Measurements from ENCODE around the gene FMN1. TPM values are rescaled to one million over a fixed set of nuclear protein-coding genes. Genes with fewer than 3 reads are reported as not detected.

Gene FMN1
- total RNA-seq, 4 donors from 2014 or later, result 2.6 to 6.6 (median 4.2) TPM

GRCh38 chr15:33069161-33069560 is 125.4 kb downstream of the FMN1 start:
- H3K9me3 ChIP-seq, result no peaks in the 10 kb centered on the region
- ATAC-seq (no peak), DNase-seq (no peak)
- in situ Hi-C loops (cut with MboI; ENCODE audit: low sequenced_read_pairs in 4 of 4) (no loop called here), intact Hi-C loops (cut with DNase I; ENCODE audit: low total_unique reads) (no loop called here)
- H3K4me3 ChIP-seq, result no peak overlapping the region
- H3K27ac ChIP-seq, result peak overlapping the region in 2 of 4 donors; percentile 16 to 42
- peaks cover 8 to 11% of the 10 kb centered on the region in 2 donors for H3K4me1 ChIP-seq
- no peaks in the 10 kb centered on the region for H3K36me3 ChIP-seq
- H3K27me3 ChIP-seq, result peaks cover 0 to 4% (median 0%) of the 10 kb centered on the region in 3 donors
- TF ChIP-seq CTCF (IDR thresholded peaks at IDR 0.05 in 4 of 5, conservative IDR thresholded peaks at IDR 0.05 in 1 of 5) (no peak), POLR2A (IDR thresholded peaks at IDR 0.05) (no peak)

GRCh38 chr15:33068511-33068990 is 126.0 kb downstream of the FMN1 start:
- Histone ChIP-seq H3K27ac (peak overlapping the region; percentile 6 to 49 (median 34)), H3K9me3 (no peaks in the 10 kb centered on the region), H3K27me3 (peaks cover 0 to 4% (median 0%) of the 10 kb centered on the region in 3 donors), H3K36me3 (no peaks in the 10 kb centered on the region), H3K4me1 (peaks cover 8 to 11% of the 10 kb centered on the region in 2 donors), H3K4me3 (peak overlapping the region in 3 of 4 donors; percentile 33 to 42 (median 37))
- TF ChIP-seq POLR2A (IDR thresholded peaks at IDR 0.05) (no peak), CTCF (IDR thresholded peaks at IDR 0.05 in 4 of 5, conservative IDR thresholded peaks at IDR 0.05 in 1 of 5) (no peak)
- in situ Hi-C loops (cut with MboI; ENCODE audit: low sequenced_read_pairs in 4 of 4), result no loop called here
- peak; percentile 61 to 63 for DNase-seq
- peak; percentile 87 to 94 for ATAC-seq
- intact Hi-C loops (cut with DNase I; ENCODE audit: low total_unique reads), result loop anchor here (1.0 kb wide), 1 partner anchor 46 kb away; no protein-coding TSS in a partner anchor

- intact Hi-C loops (cut with DNase I; ENCODE audit: low total_unique reads) (loop anchor here (1.0 kb wide), 1 partner anchor 46 kb away; no protein-coding TSS in a partner anchor), in situ Hi-C loops (cut with MboI; ENCODE audit: low sequenced_read_pairs in 4 of 4) (no loop called here)
These were observed 126.5 kb downstream of the FMN1 start for GRCh38 chr15:33068007-33068481.

GRCh38 chr15:33067456-33067855 is 127.1 kb downstream of the FMN1 start:
- intact Hi-C loops (cut with DNase I; ENCODE audit: low total_unique reads), result no loop called here

More at GRCh38 chr15:33068007-33068481, 126.5 kb downstream of the FMN1 start:
- no peak for TF ChIP-seq POLR2A (IDR thresholded peaks at IDR 0.05)
- TF ChIP-seq CTCF (IDR thresholded peaks at IDR 0.05 in 4 of 5, conservative IDR thresholded peaks at IDR 0.05 in 1 of 5), result no peak
- ATAC-seq (peak; percentile 48 to 73), DNase-seq (peak; percentile 45 to 51)
- Histone ChIP-seq H3K36me3 (no peaks in the 10 kb centered on the region), H3K27me3 (peaks cover 0 to 4% (median 0%) of the 10 kb centered on the region in 3 donors), H3K4me3 (peak overlapping the region; percentile 32 to 42 (median 35)), H3K9me3 (no peaks in the 10 kb centered on the region), H3K27ac (peak overlapping the region; percentile 6 to 49 (median 34)), H3K4me1 (peaks cover 8 to 11% of the 10 kb centered on the region in 2 donors)

More at GRCh38 chr15:33067456-33067855, 127.1 kb downstream of the FMN1 start:
- no peaks in the 10 kb centered on the region for H3K9me3 ChIP-seq
- DNase-seq, result no peak
- TF ChIP-seq POLR2A (IDR thresholded peaks at IDR 0.05) (no peak), CTCF (IDR thresholded peaks at IDR 0.05 in 4 of 5, conservative IDR thresholded peaks at IDR 0.05 in 1 of 5) (no peak)
- H3K36me3 ChIP-seq, result no peaks in the 10 kb centered on the region
- H3K4me1 ChIP-seq, result peaks cover 8 to 11% of the 10 kb centered on the region in 2 donors
- peak overlapping the region in 1 of 4 donors; percentile 32 for H3K27ac ChIP-seq
- in situ Hi-C loops (cut with MboI; ENCODE audit: low sequenced_read_pairs in 4 of 4), result no loop called here
- ATAC-seq, result no peak
- peaks cover 0 to 4% (median 0%) of the 10 kb centered on the region in 3 donors for H3K27me3 ChIP-seq
- peak overlapping the region in 3 of 4 donors; percentile 33 to 42 (median 37) for H3K4me3 ChIP-seq

All from gastrocnemius medialis (tissue), 4 donors.